ENCODE data around the gene SLX4.
"Not testable (repeated sequence)": the region's sequence is repeated elsewhere in the genome, so short reads cannot be mapped to it uniquely, and the experiment has no call there.

SLX4 gene

DNA sequence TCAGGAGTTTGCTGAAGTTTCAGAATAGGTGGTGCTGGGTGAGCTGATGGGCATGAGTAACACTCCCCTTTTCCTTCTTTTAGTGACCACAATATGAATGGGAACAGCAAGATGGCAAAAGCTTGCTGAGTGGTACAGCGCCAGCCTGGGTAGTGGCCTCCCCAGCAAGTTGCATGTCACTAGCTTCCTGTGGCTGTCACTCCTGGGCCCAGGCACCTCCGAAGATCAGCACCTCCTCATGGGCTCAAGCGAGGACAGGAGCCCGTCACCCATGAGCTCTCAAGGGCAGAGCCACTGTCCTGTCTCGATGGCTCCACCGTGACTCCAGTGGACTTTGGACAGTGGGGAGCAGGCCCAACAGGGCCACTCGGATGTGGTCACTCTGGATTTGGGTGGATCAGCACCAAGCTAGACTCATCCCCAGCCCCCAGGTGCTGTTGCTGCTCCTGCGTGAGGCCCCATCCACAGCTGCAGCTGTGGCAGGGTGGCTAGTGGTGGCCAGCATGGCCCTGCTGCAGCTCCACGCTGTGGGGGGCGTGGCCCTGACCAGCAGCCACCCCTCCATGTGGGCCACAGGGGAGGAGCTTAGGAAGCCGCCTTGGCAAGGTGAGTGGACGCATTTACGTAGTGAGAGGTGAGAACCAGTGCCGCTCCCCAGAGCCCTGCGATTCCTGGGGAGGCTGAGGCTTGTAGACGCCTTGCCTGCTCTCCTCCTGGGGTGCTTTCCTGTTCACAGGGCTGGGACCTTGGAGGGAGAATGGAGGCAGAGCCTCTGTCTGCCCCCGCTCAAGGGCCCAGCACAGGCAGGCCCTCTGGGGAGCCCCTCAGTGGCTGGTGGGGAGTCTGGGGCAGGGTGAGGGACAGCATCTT is 29.5 kb upstream of the SLX4 start:
- no peak for DNase-seq

DNA sequence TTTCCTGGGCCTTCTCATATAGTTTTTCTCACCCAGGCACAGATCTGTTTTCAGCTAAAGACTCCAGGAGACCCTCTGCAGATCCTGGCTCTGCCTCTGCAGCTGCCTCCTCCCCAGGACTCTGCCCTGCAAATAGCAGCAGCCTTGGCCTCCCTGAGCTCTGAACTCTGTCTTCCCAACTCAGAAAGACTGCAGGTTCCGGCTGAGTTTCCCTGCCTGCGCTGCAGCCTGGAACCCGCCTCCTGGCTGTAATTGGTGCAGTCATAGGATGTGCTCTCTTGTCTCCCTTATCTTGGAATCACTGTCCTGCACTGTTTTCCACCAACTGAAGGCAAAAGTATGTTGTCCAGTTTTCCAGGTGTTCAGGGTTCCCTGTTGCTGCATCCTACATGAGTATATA is 28.8 kb upstream of the SLX4 start:
- DNase-seq: no peak

DNA sequence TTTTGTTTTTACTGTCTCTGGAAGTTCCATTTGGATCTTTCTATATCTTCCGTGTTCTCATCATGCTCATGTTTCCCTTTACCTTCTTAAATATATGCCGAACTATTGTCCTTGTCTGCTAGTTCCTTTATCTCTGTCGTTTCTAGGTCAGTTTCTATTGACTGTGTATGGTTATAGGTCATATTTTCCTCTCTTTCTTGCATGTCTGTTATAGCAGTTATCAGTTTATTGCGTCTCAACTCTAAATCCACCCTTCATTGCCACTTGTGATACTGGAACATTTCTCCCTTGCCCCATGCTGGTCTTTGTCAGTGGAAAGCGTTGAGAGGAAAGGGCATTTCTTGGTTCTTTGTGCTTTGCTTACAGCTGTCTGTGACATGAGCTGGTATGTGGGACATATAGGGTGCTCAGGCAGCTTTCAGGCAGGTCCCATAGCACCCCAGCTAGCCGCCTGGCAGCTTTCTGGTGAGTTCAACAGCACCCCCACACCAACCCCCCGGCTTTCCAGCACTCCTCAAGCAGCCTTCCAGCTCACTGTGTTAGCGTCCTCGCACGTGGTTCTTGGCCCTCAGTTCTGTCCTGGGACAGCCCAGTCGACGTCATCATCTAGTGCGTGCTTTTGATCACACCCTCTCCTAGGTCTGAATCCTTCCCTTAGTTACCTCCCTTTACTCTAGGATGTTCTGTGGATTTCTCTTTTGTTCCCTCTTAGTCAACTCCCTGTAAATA is 27.7 kb upstream of the SLX4 start:
- DNase-seq: no peak

DNA sequence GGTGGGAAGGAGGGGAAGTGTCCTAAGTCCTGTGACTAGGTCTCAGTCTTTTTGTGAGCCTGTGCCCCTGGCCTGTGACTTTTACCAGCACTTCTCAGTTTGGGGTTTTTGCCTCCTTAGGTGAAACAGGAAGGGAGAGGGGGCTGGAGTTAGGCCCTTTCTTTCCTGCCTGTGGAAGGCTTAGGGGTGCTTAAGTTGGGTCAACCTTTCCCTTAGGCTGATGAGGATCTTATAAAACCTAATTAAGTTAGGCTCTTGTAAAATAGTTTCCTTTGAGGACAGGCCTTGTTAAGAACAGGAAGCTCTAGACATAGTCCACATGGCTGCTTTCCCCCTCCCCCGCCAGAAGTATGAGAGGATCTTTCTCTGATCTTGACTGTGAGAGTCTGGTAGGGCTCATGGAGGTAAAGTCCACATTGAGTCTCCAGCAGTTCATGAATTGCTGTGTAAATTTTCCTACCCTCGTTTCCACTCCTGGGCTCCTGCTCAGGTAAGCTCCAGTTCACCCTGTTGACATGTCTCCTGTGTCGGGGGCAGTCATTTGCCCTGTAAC is 26.0 kb upstream of the SLX4 start:
- DNase-seq: peak; percentile 18

DNA sequence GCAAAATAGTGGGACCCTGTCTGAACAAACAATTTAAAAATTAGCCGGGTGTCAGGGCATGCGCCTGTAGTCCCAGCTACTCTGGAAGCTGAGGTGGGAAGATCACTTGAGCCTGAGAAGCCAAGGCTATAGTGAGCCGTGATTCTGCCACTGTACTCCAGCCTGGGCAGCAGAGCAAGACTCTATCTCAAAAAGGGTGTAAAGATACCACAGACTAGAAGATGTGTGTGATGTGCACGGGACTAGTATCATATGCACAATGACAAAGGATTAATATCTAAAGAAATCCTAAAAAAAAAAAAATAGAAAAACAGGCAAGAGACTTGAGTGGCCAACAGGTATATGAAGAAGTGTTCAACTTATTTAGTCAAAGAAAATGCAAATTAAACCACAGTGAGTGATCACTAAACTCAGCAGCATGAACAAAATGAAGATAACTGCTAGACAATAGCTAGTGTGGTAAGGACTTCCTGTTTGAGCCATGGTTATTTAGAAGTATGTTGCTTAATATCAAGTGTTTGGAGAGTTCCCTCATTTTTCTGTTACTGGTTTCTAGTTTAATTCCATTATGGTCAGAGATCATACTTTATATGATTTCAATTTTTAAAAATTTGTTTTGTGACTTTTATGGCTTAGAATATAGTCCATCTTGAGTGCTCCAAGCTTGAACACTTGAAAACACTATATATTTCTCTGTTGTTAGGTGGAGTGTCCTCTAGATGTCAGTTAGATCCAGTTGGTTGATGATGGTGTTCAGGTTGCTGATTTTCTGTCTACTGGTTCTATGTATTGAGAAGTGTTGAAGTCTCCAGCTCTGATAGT is 14.7 kb upstream of the SLX4 start:
- peak; percentile 39 for DNase-seq

DNA sequence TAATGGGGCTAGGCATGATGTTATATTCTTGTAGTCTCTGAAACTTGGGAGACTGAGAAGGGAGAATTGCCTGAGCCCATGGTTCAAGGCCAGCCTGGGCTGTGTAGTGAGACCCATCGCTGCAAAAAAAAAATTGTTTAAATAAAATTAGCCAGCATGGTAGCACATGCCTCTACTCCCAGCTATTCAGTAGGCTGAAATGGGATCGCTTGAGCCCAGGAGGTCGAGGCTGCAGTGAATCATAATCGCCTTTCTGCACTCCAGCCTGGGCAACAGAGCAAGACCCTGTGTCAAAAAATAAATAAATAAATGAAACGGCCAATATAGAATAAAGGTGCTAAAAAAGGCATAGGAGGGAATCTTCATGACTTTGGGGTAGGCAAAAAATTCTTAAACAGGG is 13.9 kb upstream of the SLX4 start:
- DNase-seq: no peak

DNA sequence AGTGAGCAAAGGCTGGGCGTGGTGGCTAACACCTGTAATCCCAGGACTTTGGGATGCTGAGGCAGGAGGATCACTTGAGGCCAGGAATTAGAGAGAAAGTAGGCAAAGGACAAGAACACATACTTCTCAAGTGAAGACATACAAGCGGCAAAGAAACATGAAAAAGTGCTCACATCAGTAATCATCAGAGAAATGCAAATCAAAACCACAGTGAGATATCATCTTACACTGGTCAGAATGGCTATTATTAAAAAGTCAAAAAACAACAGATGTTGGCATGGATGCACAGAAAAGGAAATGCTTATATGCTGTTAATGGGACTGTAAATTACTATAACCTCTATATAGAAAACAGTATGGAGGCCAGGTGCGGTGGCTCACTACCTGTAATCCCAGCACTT is 12.2 kb upstream of the SLX4 start:
- DNase-seq: no peak

DNA sequence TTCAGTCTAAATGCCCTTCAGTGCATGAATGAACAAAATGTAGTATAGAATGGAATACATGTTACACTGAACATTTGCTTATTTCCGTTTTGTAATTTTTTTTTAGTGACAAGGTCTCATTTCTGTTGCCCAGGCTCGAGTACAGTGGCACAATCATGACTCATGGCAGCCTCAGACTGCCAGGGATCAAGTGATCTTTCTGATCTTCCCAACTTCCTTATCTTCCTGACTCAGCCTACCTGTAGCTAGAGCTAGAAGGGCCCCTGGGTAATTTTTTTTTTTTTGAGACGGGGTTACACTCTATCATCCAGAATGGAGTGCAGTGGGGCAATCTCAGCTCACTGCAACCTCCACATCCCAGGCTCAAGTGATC is 7.3 kb upstream of the SLX4 start:
- no peak for DNase-seq

DNA sequence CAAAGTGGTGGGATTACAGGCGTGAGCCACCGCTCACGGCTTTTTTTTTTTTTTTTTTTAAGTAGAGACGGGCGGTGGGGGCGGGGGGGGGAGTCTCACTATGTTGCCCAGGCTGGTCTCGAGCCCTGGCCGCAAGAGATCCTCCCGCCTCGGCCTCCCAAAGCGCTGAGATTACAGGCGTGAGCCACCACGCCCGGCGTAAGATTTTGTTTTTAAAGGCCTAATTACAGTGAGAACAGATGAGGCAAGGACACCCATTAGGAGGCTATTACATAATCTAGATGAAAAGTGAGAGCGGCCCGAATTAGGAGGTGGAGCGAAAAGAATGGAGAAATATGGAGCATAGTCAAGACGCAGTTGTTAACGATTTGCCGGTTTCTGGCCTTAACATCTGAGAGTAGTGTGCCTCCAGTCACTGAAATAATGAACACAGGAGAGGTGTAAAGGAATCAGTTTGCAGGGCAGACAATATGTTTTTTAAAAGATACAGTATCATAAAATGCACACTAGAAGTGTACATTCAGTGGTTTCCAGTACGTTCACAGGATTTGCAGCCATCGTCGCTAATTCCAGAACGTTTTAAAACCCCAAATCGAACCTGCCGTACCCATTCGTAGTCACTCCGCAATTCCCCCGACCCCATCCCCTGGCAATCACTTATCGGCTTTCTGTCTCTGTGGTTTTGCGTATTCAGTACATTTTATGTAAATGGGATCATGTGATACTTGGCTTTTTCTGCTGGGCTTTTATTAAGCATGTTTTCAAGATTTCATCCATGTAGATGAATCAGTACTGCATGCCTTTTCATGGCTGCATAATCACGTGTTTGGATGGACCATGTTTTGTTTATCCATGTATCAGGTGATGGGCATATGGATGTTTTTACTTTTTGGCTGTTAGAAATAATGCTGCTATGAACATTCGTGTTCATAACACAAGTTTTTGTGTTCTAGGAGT is 1.4 kb upstream of the SLX4 start:
- DNase-seq: no peak

DNA sequence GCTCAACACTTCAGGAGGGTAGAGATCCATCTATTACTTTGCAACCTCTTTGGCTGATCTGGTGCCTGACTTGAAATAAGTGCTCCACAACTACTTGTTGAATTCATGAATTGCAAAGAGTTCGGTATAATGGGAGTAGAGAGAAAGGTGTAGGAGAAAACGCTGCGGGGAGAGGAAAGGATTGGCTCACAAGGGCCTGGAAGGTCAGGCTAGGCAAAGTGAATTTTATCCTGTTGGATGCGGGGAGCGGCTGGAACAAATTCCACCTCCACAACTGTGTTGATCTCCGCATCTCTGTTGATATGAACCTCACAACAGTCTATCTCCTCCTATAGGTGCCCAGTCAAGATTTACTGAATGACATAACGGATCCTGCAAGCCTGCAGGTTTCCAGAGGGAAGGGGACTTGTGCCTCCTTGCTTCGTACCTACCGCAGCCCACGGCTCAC is 684 bp downstream of the SLX4 start:
- no peak for DNase-seq

DNA sequence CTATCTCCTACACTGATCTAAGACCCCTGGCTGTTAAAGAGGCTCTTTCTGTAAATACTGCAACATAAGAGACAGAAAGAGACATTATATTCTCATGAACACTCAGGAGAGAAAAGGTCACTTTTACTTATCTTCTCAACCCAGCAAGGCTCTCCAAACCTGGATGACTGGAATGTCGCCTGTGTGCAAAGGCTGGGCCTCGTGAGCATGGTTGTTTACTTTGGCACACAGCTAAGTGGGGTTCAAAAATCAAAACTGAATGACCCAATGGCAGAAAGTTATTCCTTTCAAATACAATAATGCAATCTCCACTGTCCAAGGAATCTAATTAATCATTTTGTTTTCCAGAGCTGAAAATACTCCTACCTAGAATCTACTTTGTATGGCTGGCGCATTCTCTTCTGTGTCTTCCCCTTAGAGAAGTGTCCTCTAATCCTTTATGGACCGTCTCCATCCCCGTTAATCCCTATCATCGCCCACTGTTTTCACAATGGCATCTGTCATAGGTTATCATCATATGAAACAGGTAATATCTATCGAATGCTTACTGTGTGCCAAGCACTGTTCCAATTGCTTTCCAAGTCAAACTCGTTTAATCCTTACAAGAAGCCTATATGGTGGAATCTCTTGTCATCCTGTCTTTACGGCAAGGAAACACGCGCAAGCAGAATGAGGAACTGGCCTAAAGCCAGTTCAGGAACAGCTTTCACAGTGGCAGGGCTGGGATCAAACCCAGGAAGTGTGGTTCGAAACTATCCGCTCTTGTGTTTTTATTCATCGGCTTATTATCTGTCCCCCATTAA is 1.3 kb downstream of the SLX4 start:
- DNase-seq: no peak

DNA sequence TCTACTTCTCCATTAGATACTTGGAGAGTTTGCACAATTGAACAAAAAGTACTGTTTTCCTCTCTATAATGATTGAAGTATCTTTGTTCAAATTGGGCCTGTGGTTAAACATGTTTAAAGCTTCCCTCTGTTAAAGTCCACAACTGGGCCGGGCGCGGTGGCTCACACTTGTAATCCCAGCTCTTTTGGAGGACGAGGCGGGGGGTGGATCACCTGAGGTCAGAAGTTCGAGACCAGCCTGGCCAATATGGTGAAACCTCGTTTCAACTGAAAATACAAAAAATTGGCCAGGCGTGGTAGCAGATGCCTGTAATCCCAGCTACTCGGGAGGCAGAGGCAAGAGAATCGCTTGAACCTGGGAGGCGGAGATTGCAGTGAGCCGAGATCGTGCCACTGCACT is 2.4 kb downstream of the SLX4 start:
- DNase-seq: not testable (repeated sequence)

DNA sequence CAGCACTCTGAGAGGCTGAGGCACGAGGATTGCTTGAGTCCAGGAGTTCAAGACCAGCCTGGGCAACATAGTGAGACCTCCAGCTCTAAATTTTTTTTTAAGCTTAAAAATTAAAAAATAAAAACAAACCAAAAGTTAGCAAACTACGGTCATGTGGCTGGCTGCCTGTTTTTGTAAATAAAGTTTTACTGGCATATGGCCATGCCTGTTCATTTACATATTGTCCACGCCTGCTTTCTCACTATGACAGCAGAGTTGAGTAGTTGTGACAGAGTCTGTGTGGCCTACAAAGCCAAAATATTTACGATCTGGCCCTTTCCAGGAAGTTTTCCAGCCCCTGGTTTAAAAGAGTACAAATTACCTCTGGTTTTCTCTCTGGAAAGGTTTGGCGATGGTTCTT is 3.3 kb downstream of the SLX4 start:
- DNase-seq: no peak

DNA sequence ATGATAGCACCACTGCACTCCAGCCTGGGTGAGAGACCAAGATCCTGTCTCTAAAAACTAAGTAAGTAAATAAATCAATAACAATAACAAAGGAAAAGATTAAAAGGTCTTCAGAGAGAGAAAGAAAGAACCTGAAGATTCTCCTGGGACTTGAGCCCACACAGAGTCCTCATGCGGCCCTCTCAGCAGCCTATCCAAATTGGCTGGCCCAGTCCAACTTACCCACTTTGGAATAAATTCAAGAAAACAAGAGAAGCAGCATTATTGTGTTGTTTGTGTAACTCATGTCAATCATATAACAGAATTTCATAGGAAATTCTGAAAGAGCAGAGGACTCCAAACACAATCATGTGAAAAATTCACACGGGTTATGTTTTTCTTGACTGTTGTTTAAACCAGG is 3.8 kb downstream of the SLX4 start:
- DNase-seq: no peak

DNA sequence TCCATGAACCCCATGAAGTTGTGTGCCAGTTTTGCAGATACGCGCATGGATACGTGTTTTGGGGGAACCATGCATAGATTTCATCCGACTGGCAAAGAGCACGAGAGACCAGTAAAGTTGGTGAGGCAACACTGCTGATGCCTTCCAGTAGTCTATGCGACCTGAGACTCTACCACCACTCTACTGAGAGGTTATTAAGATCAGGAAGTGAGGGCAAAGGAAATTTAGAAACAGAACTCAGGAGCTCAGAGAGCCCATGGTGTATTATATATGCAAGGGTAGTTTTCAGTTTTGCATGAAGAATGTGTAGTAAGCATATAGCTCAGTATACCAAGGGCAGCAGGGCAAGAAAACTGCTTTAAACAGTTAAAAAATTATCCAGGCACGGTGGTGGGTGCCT is 4.2 kb downstream of the SLX4 start:
- DNase-seq: no peak

DNA sequence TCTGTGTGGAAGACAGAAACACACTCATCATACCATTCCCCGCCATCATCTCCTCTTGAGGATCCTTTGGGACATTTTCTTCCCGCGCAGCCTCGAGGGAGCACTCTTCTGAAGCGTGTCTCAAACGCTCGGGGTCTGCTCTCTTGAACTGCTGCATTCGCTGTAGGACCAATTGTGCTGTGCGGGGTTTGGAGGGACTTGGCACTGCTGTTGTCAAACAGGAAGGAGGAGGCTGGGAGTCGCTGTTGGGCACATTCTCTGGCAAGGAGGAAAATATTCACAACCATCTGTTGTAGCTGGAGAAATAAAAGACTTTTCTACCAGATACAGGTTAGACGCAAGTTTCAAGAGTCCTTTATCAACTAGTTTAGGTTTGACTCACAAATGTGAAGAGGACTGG is 5.0 kb downstream of the SLX4 start:
- DNase-seq: no peak

DNA sequence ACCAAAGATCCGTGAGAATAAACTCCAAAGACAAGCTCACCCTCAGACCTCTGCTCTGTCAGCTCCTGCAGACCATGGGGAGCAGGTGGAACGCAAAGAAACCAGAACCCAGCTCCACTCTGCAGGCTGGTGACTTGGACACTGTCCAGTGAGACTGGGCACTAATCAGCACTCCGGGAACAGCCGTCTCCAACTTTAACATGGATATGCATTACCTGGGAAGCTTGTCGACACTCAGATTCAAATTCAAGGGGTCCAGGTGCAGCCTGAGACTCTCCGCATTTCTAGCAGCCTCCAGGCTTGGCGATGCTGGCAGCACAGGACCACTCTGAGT is 9.1 kb downstream of the SLX4 start:
- DNase-seq: no peak

DNA sequence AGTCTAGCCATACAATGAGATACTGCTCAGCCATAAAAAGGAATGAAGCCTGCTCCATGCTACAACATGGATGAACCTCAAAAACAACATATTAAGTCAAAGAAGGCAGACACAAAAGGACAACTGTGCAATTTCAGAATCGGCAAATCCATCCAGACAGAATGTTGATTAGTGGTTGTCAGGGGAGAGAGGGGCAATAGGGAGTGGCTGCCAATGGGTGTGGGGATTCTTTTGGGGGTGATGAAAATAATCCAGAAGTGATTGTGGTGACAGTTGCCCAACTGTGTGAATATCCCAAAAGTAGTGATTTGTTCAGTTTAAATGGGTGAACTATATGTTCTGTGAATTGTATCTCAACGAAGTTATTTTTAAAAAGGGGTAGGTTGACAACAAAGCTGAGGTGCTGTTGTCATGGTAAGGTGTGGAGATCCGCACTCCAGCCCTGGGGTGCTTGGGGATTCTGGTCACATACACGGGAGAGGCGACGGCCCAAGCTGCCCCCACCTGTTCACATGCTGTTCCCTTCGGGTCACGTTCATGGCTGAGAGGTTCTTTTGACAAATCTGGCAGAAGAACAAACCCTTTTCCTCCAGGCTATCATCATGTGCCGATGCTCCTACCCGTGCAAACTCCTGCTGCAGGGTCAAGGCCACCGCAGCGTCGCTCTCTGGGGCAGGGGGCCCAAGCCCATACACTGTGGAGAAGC is 9.6 kb downstream of the SLX4 start:
- DNase-seq: no peak

DNA sequence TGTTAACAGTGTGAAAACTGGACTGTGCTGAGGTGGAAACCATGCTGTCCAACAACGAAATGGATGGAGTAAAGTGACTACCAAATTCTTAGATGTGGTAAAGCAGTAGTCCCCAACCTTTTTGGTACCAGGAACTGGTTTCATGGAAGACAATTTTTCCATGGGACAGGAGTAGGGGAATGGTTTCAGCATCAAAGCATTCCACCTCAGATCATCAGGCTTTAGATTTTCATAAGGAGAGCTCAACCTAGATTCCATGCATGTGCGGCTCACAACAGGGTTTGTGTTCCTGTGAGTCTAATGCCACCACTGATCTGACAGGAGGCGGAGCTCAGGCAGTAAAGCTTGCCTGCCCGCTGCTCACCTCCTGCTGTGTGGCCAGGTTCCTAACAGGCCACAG is 11.5 kb downstream of the SLX4 start:
- no peak for DNase-seq

DNA sequence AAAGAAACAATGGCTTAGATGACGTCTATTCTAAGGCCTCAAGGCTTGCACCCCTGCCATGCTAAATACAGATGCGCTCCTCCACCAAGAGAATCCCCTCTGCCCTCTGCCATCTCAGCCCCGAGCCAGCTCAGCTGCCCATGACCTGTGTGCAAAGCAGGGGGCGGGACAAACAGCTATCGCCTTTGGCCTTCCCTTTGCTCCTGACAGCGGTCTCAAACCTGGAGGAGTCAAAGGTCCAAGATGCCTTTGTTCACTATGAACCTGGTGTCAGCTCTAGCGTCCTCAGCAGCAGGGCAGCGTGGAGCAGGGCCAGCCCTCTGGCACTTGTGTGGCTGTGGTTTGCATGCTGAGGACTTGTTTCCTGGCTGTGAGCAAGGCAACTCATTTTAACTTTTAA is 12.3 kb downstream of the SLX4 start:
- no peak for DNase-seq

DNA sequence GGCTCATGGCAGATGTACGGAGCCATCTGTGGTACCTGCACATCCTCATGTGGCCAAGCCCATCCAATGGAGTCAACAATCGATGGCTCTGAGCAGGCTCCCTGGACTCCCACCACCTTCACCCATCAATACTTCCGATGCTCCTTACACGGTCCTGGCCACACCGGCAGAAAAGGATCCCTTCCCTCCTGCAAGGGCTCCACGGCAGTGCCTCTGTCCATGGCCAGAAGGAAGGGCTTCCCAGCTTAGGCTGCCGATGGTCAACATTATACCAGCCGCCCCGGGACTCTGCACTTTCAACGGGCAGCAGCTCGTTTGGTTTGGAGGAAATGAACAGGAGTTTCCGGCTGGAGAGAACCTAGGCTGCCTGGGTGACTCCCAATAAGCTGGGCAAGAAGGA is 13.2 kb downstream of the SLX4 start:
- no peak for DNase-seq
